Measurements from ENCODE around the gene GIGYF1. TPM values are rescaled to one million over a fixed set of nuclear protein-coding genes. Genes with fewer than 3 reads are reported as not detected.

GIGYF1 gene
- total and polyA plus RNA-seq, 2 of the 13 experiments (the other 11 are each of a cell fraction or from before 2014, with no cell fraction given): 7.6 to 16.1 TPM

DNA sequence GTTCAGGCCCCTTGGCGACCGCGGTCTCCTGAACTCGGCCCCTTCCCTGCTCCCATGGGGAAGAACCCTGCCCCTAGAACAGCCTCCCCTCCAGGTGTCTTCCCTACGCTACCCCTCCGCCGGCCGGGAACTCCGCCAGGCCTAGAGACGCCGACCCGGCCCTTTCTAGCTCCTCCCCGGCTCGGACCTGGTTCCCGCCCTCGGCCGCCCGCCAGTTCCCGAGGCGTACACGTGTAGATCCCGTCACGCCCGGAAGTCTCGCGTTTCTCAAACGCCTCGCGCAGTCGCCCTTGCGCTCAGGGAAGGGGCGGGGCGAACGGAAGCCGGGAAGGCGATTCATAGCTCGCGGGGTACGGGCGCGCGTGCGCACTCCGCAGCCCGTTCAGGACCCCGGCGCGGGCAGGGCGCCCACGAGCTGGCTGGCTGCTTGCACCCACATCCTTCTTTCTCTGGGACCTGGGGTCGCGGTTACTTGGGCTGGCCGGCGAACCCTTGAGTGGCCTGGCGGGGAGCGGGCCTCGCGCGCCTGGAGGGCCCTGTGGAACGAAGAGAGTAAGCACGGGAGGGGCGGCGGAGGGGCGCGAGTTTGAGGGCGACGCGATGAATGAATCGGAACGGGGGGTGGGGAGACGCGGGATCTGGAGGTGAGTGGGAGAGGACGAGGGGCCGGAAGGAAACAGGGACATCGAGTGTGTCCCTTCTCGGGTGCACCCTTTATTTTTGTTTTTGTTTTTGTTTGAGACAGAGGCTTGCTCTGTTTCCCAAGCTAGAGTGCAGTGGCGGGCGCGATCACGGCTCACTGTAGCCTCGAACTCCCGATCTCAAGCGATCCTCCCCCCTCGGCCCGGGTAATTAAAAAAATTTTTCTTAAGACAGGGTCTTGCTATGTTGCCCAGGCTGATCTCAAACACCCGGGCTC lies 12.0 kb upstream of the GIGYF1 start, which contains the start of gene POP7 (continued):
- peak; percentile 46 for TF ChIP-seq HDAC2 (CRISPR knock-in tag; IDR thresholded peaks at IDR 0.05)
- TF ChIP-seq, protein P1, sequence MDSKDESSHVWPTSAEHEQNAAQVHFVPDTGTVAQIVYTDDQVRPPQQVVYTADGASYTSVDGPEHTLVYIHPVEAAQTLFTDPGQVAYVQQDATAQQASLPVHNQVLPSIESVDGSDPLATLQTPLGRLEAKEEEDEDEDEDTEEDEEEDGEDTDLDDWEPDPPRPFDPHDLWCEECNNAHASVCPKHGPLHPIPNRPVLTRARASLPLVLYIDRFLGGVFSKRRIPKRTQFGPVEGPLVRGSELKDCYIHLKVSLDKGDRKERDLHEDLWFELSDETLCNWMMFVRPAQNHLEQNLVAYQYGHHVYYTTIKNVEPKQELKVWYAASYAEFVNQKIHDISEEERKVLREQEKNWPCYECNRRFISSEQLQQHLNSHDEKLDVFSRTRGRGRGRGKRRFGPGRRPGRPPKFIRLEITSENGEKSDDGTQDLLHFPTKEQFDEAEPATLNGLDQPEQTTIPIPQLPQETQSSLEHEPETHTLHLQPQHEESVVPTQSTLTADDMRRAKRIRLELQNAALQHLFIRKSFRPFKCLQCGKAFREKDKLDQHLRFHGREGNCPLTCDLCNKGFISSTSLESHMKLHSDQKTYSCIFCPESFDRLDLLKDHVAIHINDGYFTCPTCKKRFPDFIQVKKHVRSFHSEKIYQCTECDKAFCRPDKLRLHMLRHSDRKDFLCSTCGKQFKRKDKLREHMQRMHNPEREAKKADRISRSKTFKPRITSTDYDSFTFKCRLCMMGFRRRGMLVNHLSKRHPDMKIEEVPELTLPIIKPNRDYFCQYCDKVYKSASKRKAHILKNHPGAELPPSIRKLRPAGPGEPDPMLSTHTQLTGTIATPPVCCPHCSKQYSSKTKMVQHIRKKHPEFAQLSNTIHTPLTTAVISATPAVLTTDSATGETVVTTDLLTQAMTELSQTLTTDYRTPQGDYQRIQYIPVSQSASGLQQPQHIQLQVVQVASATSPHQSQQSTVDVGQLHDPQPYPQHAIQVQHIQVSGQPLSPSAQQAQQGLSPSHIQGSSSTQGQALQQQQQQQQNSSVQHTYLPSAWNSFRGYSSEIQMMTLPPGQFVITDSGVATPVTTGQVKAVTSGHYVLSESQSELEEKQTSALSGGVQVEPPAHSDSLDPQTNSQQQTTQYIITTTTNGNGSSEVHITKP (CRISPR knock-in tag; IDR thresholded peaks at IDR 0.05; ENCODE audit: low read depth): peak; percentile 45
- no peak for TF ChIP-seq MTA1 (CRISPR knock-in tag; IDR thresholded peaks at IDR 0.05; ENCODE audit: borderline replicate concordance)
- TF ChIP-seq, protein P2, sequence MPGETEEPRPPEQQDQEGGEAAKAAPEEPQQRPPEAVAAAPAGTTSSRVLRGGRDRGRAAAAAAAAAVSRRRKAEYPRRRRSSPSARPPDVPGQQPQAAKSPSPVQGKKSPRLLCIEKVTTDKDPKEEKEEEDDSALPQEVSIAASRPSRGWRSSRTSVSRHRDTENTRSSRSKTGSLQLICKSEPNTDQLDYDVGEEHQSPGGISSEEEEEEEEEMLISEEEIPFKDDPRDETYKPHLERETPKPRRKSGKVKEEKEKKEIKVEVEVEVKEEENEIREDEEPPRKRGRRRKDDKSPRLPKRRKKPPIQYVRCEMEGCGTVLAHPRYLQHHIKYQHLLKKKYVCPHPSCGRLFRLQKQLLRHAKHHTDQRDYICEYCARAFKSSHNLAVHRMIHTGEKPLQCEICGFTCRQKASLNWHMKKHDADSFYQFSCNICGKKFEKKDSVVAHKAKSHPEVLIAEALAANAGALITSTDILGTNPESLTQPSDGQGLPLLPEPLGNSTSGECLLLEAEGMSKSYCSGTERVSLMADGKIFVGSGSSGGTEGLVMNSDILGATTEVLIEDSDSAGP (CRISPR knock-in tag; IDR thresholded peaks at IDR 0.05; ENCODE audit: borderline replicate concordance): peak; percentile 88
- no peak for TF ChIP-seq KLF9 (CRISPR knock-in tag; IDR thresholded peaks at IDR 0.05; ENCODE audit: low read depth)
- TF ChIP-seq RFXAP (CRISPR knock-in tag; IDR thresholded peaks at IDR 0.05; ENCODE audit: borderline replicate concordance): no peak; the same call in 1 of the 2 replicates
- TF ChIP-seq ERF (CRISPR knock-in tag; IDR thresholded peaks at IDR 0.05): 0 out of 2 replicates have a peak, but pooled peaks have one; percentile 25
- TF ChIP-seq CC2D1A (CRISPR knock-in tag; IDR thresholded peaks at IDR 0.05): no peak
- peak; percentile 59; the same call in 1 of the 2 replicates for TF ChIP-seq ZNF441 (CRISPR knock-in tag; IDR thresholded peaks at IDR 0.05; ENCODE audit: borderline replicate concordance)
- TF ChIP-seq ZFAT (CRISPR knock-in tag; conservative IDR thresholded peaks at IDR 0.05): no peak
- TF ChIP-seq, protein P3, sequence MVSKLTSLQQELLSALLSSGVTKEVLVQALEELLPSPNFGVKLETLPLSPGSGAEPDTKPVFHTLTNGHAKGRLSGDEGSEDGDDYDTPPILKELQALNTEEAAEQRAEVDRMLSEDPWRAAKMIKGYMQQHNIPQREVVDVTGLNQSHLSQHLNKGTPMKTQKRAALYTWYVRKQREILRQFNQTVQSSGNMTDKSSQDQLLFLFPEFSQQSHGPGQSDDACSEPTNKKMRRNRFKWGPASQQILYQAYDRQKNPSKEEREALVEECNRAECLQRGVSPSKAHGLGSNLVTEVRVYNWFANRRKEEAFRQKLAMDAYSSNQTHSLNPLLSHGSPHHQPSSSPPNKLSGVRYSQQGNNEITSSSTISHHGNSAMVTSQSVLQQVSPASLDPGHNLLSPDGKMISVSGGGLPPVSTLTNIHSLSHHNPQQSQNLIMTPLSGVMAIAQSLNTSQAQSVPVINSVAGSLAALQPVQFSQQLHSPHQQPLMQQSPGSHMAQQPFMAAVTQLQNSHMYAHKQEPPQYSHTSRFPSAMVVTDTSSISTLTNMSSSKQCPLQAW (CRISPR knock-in tag; IDR thresholded peaks at IDR 0.05): peak; percentile 96
- TF ChIP-seq TCF7L2 (IDR thresholded peaks at IDR 0.05; ENCODE audit: low read depth, low read length): no peak
- peak; percentile 93 for TF ChIP-seq SAP130 (CRISPR knock-in tag; IDR thresholded peaks at IDR 0.05; ENCODE audit: low read depth)
- peak; percentile 83 for TF ChIP-seq MED8 (CRISPR knock-in tag; IDR thresholded peaks at IDR 0.05; ENCODE audit: insufficient replicate concordance)
- TF ChIP-seq ZFP36 (IDR thresholded peaks at IDR 0.05; ENCODE audit: borderline replicate concordance, low read depth, low read length, partially characterized antibody): no peak
- peak; percentile 69 for TF ChIP-seq KDM2A (CRISPR knock-in tag; IDR thresholded peaks at IDR 0.05; ENCODE audit: borderline replicate concordance, low read depth)
- TF ChIP-seq MBNL3 (CRISPR knock-in tag; conservative IDR thresholded peaks at IDR 0.05): no peak
- TF ChIP-seq, protein P4, sequence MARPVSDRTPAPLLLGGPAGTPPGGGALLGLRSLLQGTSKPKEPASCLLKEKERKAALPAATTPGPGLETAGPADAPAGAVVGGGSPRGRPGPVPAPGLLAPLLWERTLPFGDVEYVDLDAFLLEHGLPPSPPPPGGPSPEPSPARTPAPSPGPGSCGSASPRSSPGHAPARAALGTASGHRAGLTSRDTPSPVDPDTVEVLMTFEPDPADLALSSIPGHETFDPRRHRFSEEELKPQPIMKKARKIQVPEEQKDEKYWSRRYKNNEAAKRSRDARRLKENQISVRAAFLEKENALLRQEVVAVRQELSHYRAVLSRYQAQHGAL (CRISPR knock-in tag; IDR thresholded peaks at IDR 0.05; ENCODE audit: not compliant biosample characterization): no peak
- TF ChIP-seq ZZZ3 (CRISPR knock-in tag; IDR thresholded peaks at IDR 0.05; ENCODE audit: borderline replicate concordance): peak; percentile 77; the same call in 1 of the 2 replicates
- TF ChIP-seq ZNF468 (CRISPR knock-in tag; IDR thresholded peaks at IDR 0.05): no peak
- TF ChIP-seq ATRX (CRISPR knock-in tag; IDR thresholded peaks at IDR 0.05; ENCODE audit: borderline replicate concordance): no peak

All from HepG2 (cell line).